Daoy (cell line): ENCODE measurements around the gene VN1R4. TPM values are rescaled to one million over a fixed set of nuclear protein-coding genes. Genes with fewer than 3 reads are reported as not detected.
"Not testable (repeated sequence)": the region's sequence is repeated elsewhere in the genome, so short reads cannot be mapped to it uniquely, and the experiment has no call there.

ENCODE experiments used
- DNase-seq: peaks from one replicate; pipeline ENCODE4 v3.0.0-alpha.2; 2015; ENCODE audit warnings: low read depth
- total RNA-seq: library from RNA; depleted of rRNA; stranded (reverse); fragments of >200 nt; shearing (Covaris generic); gene quantifications from 2 replicates; pipeline ENCODE4 v1.2.3, GENCODE V29; 2014; rRNA removed

The VN1R4 gene, protein sequence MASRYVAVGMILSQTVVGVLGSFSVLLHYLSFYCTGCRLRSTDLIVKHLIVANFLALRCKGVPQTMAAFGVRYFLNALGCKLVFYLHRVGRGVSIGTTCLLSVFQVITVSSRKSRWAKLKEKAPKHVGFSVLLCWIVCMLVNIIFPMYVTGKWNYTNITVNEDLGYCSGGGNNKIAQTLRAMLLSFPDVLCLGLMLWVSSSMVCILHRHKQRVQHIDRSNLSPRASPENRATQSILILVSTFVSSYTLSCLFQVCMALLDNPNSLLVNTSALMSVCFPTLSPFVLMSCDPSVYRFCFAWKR
- not detected in 2 replicates for total RNA-seq

DNA sequence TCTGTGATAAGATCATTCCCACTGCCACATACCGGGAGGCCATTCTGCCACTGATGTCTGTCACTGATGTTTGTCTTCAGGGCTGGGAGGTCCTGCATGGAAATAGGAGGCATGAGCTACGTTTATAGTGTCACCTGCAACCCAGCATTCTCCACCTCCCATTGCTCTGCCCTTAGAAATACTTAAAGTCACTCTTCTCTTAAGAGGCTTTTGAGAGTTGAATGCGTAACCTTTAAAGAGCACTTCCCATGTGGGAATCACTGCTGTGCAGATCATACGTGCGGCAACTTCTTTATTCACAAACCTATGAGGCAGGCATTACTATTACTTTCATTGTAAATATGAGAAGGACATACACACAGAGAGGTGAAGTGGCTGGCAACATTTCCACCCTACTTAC lies at the start of gene VN1R4:
Gene VN1R4 (minus strand): TSS at position 101 of the 400 bp plus-strand sequence. CDS start 58 bp downstream, at position 43.
- not testable (repeated sequence) for DNase-seq

- no peak for DNase-seq
Measured at GRCh38 chr19:53311897-53312296, 44.4 kb upstream of the VN1R4 start.

DNA sequence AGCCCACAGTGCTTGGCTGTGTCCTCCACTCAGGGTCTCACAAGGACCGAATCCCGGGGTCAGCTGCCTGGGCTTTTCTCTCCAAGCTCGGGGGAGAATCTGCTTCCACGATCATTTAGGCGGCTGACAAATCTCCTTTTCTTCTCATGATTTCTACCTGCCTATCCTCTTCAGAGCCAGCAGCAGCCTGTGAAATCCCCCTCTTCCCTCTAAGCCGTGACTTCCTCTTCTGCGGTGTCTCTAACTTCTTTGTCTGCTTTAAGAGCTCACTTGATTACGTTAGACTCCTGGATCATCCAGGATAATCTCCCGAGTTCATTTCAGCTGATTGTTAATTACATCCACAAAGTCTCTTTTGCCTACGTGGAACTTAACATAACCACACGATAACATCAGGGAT lies 43.5 kb upstream of the VN1R4 start:
- no peak for DNase-seq

DNA sequence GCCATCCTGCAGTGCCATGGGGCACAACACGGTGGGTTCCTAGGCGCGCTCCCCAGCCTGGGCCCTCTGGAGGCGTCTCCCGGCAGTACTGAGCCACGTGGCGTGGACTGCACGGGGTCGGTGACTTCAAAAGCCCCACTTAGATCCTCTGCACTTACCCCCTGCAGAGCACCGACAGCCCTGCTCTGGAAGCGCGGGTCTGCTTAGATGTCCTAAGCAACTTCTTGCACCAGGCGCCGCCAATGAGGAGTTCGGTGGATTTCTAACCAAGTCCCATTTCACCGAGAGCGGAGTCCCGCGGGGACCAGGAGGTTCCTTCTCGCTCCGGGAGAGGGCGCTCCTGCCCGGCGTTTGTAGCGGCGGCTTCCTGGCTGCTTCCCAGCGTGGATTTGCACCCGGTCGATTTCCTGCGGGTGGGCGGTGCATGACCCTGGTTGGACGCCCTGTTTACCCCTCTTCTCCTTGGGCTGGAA lies 40.9 kb upstream of the VN1R4 start:
- peak; percentile 37 for DNase-seq

DNA sequence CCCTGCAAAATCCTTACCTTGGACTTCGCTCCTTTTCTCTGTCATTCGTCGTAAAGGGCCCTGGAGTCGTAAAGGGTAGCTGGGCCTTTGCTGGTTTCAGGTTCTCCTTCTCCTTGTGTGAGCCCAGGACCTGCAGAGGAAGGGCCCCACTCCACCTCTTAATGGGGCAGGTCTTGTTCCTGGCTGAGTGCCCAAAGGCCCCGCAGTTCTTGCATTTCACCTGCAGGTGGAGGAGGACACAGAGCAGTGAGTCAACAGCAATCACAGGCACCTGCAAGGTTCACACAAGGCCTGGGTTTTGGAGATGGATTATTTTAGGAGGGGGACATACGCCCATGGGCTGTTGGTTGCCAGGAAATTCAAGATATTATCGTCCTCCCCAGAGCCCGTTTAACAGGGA lies 33.8 kb upstream of the VN1R4 start:
- not testable (repeated sequence) for DNase-seq

- DNase-seq, result no peak
Measured at GRCh38 chr19:53294786-53295441, 27.4 kb upstream of the VN1R4 start.

- DNase-seq, result no peak
Measured at GRCh38 chr19:53290758-53291549, 23.4 kb upstream of the VN1R4 start.

GRCh38 chr19:53285087-53285486 lies 17.6 kb upstream of the VN1R4 start:
- DNase-seq, result no peak

GRCh38 chr19:53281947-53282346 lies 14.4 kb upstream of the VN1R4 start:
- not testable (repeated sequence) for DNase-seq

DNA sequence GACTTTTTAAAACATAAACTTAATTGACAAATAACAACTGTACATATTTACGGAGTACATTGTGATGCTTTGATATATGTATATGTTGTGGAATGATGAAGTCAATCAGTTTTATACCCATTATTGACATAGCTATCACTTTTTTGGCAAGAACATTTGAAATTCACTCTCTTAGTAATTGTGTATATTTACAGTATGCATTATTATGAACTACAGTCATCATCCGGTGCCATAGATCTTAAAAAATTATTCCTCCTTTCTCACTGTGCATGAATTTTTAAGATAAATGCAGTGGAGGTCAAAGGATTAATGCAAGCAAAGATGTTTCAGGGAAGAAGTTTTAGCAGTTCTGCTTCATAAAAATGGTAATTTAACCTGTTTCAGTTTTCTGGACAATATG lies 8.0 kb upstream of the VN1R4 start:
- DNase-seq, result no peak

- no peak for DNase-seq
Measured at GRCh38 chr19:53272044-53272443, 4.5 kb upstream of the VN1R4 start.

GRCh38 chr19:53269861-53270260 lies 2.3 kb upstream of the VN1R4 start:
- not testable (repeated sequence) for DNase-seq

DNA sequence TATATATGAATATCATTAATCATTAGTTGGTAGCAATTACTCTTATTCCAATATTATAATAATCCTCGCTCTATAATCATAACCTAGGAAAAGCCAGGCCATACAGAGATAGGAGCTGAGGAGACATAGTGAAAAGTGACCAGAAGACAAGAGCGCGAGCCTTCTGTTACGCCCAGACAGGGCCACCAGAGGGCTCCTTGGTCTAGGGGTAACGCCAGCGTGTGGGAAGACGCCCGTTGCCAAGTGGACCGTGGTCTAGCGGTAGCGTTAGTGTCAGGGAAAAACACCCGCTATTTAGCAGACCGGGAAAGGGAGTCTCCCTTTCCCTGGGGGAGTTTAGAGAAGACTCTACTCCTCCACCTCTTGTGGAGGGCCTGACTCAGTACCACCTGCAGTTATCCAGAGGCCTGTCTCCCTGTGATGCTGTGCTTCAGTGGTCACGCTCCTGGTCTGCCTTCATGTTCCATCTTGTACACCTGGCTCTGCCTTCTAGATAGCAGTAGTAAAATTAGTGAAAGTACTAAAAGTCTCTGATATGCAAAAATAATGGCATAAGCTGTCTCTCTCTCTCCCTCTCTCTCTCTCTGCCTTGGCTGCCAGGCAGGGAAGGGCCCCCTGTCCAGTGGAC lies 9.7 kb downstream of the VN1R4 start, which contains the start of gene VN1R2:
Gene VN1R2 (plus strand): TSS at position 578 of the 628 bp plus-strand sequence. CDS start 84 bp downstream, outside the sequence.
- DNase-seq, result peak; percentile 9

GRCh38 chr19:53254411-53255341 lies 12.8 kb downstream of the VN1R4 start, which contains the start of gene ZNF677:
Gene ZNF677 (minus strand): TSS chr19:53254873. CDS start chr19:53251550, 3,323 bp downstream.
- DNase-seq, result peak; percentile 92

DNA sequence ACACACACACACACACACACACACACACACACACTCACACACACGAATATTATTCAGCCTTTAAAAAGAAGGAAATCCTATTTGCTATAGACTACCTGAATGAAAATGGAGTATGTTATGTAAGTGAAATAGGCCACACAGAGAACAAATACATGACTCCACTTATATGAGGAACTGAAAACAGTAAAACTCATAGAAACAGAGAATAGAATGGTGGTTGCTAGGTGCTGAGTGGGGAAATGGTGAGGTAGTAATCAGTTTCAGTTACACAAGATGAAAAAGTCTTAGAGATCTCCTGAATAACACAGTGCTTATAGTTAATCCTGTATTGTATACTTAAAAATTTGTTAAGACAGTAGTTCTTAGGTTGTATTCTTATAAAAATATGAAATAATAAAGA lies 21.0 kb downstream of the VN1R4 start:
- no peak for DNase-seq

DNA sequence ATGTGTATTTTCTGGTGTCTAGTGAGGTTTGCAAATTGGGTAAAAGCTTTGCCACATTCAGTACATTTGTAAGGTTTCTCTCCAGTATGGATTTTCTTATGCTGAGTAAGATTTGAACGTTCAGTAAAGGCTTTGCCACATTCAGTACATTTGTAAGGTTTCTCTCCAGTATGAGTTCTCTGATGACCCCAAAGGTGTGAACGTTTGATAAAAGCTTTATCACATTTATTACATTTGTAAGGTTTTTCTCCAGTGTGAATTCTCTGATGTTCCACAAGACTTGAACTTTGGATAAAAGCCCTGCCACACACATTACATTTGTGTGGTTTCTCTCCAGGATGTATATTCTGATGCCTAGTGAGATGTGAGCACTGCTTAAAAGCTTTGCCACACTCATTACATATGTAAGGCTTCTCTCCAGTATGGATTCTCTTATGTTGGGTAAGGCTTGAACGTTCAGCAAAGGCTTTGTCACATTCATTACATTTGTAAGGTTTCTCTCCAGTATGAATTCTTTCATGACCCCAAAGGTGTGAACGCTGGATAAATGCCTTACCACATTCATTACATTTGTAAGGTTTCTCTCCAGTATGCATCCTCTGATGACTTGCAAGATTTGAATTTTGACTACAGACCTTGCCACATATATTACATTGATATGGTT lies 30.3 kb downstream of the VN1R4 start:
- DNase-seq, result no peak

GRCh38 chr19:53224606-53225005 lies 42.9 kb downstream of the VN1R4 start:
- no peak for DNase-seq

DNA sequence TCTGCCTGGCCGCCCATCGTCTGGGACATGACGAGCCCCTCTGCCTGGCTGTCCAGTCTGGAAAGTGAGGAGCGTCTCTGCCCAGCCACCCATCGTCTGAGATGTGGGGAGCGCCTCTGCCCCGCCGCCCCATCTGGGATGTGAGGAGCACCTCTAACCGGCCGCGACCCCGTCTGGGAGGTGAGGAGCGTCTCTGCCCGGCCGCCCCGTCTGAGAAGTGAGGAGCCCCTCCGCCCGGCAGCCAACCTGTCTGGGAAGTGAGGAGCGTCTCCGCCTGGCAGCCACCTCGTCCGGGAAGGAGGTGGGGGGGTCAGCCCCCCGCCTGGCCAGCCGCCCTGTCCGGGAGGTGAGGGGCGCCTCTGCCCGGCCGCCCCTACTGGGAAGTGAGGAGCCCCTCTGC lies 44.8 kb downstream of the VN1R4 start:
- not testable (repeated sequence) for DNase-seq
